Endothelial cell of umbilical vein (primary cell): ENCODE data around the gene SLC5A6. TPM values are rescaled to one million over a fixed set of nuclear protein-coding genes. Genes with fewer than 3 reads are reported as not detected.

Experiments used
- BruUV-seq: library from RNA; stranded (reverse); fragments of 400-500 nt; replicated peaks from 2 replicates; lab custom pipeline; 2021; lab: Mats Ljungman, UMichigan
- CTCF ChIA-PET: fragments of 300-600, 350-600 bp; sonication (Branson Sonifier 250); formaldehyde crosslinking; loops from one replicate; lab custom pipeline; 2021; ENCODE audit warnings: antibody characterized with exemption, inconsistent platforms; lab: Charles Lee
- POLR2A ChIA-PET: fragments of 300-600, 350-600 bp; sonication (Branson Sonifier 250); formaldehyde crosslinking; loops from one replicate; lab custom pipeline; 2021; ENCODE audit warnings: antibody characterized with exemption, inconsistent platforms; lab: Charles Lee
- DNase-seq: peaks from one replicate; pipeline ENCODE4 v3.0.0-alpha.2; 2011; ENCODE audit warnings: low read depth, low spot score
- FAIRE-seq: peaks from 2 replicates; lab custom pipeline; 2011; peaks lifted over from hg19 to GRCh38; lab: Jason Lieb, UNC
- H2AFZ ChIP-seq: 2 replicates; pipeline ENCODE4 v1.6.0; 2012; ENCODE audit warnings: low read depth, low read length, control low read depth, inconsistent platforms
- H3K27ac ChIP-seq: 2 replicates; pipeline ENCODE4 v1.5.1; 2011; ENCODE audit warnings: low read depth, mild to moderate bottlenecking, control low read depth, low read length, moderate library complexity; ENCODE audit not compliant: insufficient read depth
- H3K27me3 ChIP-seq, 2 experiments: 2 replicates each; pipeline versions ENCODE4 v1.6.0 to v1.6.1; 2011; ENCODE audit warnings: low read length in 2 of 2, mixed read lengths in 1 of 2; ENCODE audit not compliant: control insufficient read depth in 2 of 2, insufficient read depth in 2 of 2
- H3K36me3 ChIP-seq, 2 experiments: 2 replicates in 1 of 2; 3 replicates in 1 of 2; pipeline ENCODE4 v1.5.1; 2011; ENCODE audit warnings: low read length in 2 of 2, mild to moderate bottlenecking in 1 of 2, moderate library complexity in 1 of 2; ENCODE audit not compliant: control insufficient read depth in 2 of 2, insufficient read depth in 2 of 2; ENCODE audit errors: extremely low read depth in 1 of 2
- H3K4me1 ChIP-seq: 3 replicates; pipeline ENCODE4 v1.5.1; 2011; ENCODE audit warnings: mild to moderate bottlenecking, low read length; ENCODE audit not compliant: control insufficient read depth, insufficient read depth; ENCODE audit errors: extremely low read depth
- H3K4me2 ChIP-seq: 2 replicates; pipeline ENCODE4 v1.6.1; 2011; ENCODE audit warnings: low read length, control low read depth, mixed read lengths; ENCODE audit not compliant: insufficient read depth
- H3K4me3 ChIP-seq, 3 experiments: fragments of 200-600 bp in 1 of 3; sonication (generic), shearing (Covaris generic) in 1 of 3; replicated peaks in 1 of 3; 2 replicates each; pipeline ENCODE4 v1.5.1; 2011 to 2016; ENCODE audit warnings: control low read depth in 3 of 3, low read length in 3 of 3, mild to moderate bottlenecking in 2 of 3, inconsistent platforms in 1 of 3, low read depth in 1 of 3, moderate library complexity in 1 of 3; ENCODE audit not compliant: insufficient read depth in 1 of 3
- H3K79me2 ChIP-seq: 2 replicates; pipeline ENCODE4 v1.6.0; 2012; ENCODE audit warnings: low read length, inconsistent platforms; ENCODE audit not compliant: control insufficient read depth, insufficient read depth
- H3K9ac ChIP-seq: replicated peaks from 2 replicates; pipeline ENCODE3; 2011; ENCODE audit warnings: low read length, control low read depth; ENCODE audit not compliant: insufficient read depth; ENCODE audit errors: extremely low read depth
- H3K9me1 ChIP-seq: replicated peaks from 3 replicates; pipeline ENCODE4 v1.6.0; 2011; ENCODE audit warnings: mild to moderate bottlenecking, low read length; ENCODE audit not compliant: control insufficient read depth, insufficient read depth; ENCODE audit errors: extremely low read depth
- H3K9me3 ChIP-seq: replicated peaks from 2 replicates; pipeline ENCODE4 v1.5.1; 2012; ENCODE audit warnings: low read length, inconsistent platforms; ENCODE audit not compliant: control insufficient read depth, insufficient read depth
- H4K20me1 ChIP-seq: replicated peaks from 2 replicates; pipeline ENCODE3; 2011; ENCODE audit warnings: mild to moderate bottlenecking, low read length; ENCODE audit not compliant: control insufficient read depth, insufficient read depth; ENCODE audit errors: extremely low read depth
- FOS ChIP-seq: IDR thresholded peaks from 2 replicates; pipeline ENCODE4 v1.6.1; 2011; ENCODE audit warnings: mild to moderate bottlenecking, low read length, moderate library complexity, borderline replicate concordance; ENCODE audit not compliant: insufficient read depth
- POLR2AphosphoS5 ChIP-seq: IDR thresholded peaks from 2 replicates; pipeline ENCODE4 v1.6.1; 2012; ENCODE audit warnings: low read depth, mild to moderate bottlenecking, control low read depth, low read length, moderate library complexity; ENCODE audit not compliant: insufficient read depth
- dilution Hi-C: fragments of 300-500 bp; cut with MboI; formaldehyde crosslinking; loops from one replicate; pipeline ENCODE4 v1.15.0; 2019; ENCODE audit warnings: low sequenced_read_pairs; ENCODE audit not compliant: extremely low pct_ligation_motif_present
- intact Hi-C: fragments of 100-400 bp; cut with micrococcal nuclease; formaldehyde crosslinking; loops from one replicate; pipeline ENCODE4 v1.10.0; 2022
- polyA plus RNA-seq, 4 experiments: library from polyadenylated mRNA; depleted of rRNA in 3 of 4; stranded (reverse) in 3 of 4; unstranded in 1 of 4; fragments of >200 nt; gene quantifications; 2 replicates each; pipeline versions ENCODE4 v1.2.1 to v1.2.3, GENCODE V29; 2011 to 2012; ENCODE audit warnings: missing spikeins in 1 of 4
- total RNA-seq: library from RNA; stranded (reverse); gene quantifications from 2 replicates; pipeline ENCODE4 v1.2.3, GENCODE V29; 2021
- TF ChIP-seq, protein P1 (sequence below), 2 donors: IDR thresholded peaks; 1 replicate in 1 of 2; 2 replicates in 1 of 2; pipeline ENCODE4 v1.5.1; 2011; ENCODE audit warnings: low read length in 2 of 2, mild to moderate bottlenecking in 2 of 2, moderate library complexity in 2 of 2, control low read depth in 1 of 2, inconsistent platforms in 1 of 2, low read depth in 1 of 2; ENCODE audit not compliant: insufficient read depth in 1 of 2; ENCODE audit errors: extremely low read depth in 1 of 2

The SLC5A6 gene
- total and polyA plus RNA-seq, 2 donors (not counting 3 experiments of a cell fraction or from before 2014, with no cell fraction given), result 52.0 to 92.5 TPM

GRCh38 chr2:27194538-27195354 is 17.3 kb downstream of the SLC5A6 start:
- Histone ChIP-seq H3K9ac (no peak overlapping the region), H2AFZ (no peak overlapping the region), H3K79me2 (no peaks in the 10 kb centered on the region), H3K27ac (no peak overlapping the region), H3K36me3 (peaks cover 0 to 2% of the 10 kb centered on the region in 2 experiments), H3K4me2 (no peak overlapping the region), H3K9me1 (no peaks in the 10 kb centered on the region), H3K9me3 (no peaks in the 10 kb centered on the region), H4K20me1 (no peaks in the 10 kb centered on the region), H3K4me3 (no peak overlapping the region), H3K4me1 (no peaks in the 10 kb centered on the region), H3K27me3 (no peaks in the 10 kb centered on the region)
- CTCF ChIA-PET, result interaction anchor here (4.8 kb wide), 1 partner anchor 95 kb away, joined by 152 read pairs; no protein-coding TSS in a partner anchor
- POLR2A ChIA-PET, result no interaction called here
- no TSS peak for BruUV-seq
- DNase-seq, result no peak
- intact Hi-C loops, result no loop called here
- FAIRE-seq, result no peak
- TF ChIP-seq POLR2AphosphoS5 (no peak), FOS (no peak)
- TF ChIP-seq, protein P1, sequence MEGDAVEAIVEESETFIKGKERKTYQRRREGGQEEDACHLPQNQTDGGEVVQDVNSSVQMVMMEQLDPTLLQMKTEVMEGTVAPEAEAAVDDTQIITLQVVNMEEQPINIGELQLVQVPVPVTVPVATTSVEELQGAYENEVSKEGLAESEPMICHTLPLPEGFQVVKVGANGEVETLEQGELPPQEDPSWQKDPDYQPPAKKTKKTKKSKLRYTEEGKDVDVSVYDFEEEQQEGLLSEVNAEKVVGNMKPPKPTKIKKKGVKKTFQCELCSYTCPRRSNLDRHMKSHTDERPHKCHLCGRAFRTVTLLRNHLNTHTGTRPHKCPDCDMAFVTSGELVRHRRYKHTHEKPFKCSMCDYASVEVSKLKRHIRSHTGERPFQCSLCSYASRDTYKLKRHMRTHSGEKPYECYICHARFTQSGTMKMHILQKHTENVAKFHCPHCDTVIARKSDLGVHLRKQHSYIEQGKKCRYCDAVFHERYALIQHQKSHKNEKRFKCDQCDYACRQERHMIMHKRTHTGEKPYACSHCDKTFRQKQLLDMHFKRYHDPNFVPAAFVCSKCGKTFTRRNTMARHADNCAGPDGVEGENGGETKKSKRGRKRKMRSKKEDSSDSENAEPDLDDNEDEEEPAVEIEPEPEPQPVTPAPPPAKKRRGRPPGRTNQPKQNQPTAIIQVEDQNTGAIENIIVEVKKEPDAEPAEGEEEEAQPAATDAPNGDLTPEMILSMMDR (IDR thresholded peaks at IDR 0.05; ENCODE audit: extremely low read depth in 1 of 2, insufficient read depth in 1 of 2, low read depth in 1 of 2, low read length in 2 of 2), result no peak
- dilution Hi-C loops, result no loop called here
